Stimulated activated CD8-positive, alpha-beta memory T cell treated with anti-CD3 and anti-CD28 coated beads, Interleukin-12 subunit alpha, Interleukin-12 subunit beta, amount 100 ng/mL, for 1 hour (primary cell): ENCODE data around the gene DAZAP1.

ENCODE experiments used
- DNase-seq: peaks from one replicate; pipeline ENCODE4 v3.0.0-alpha.2; 2020; ENCODE audit warnings: low read depth

Gene DAZAP1

GRCh38 chr19:1394252-1395193 lies 12.9 kb upstream of the DAZAP1 start:
- no peak for DNase-seq

GRCh38 chr19:1395194-1396018 lies 12.0 kb upstream of the DAZAP1 start:
- DNase-seq, result no peak

- DNase-seq, result no peak
These were observed 11.2 kb upstream of the DAZAP1 start for GRCh38 chr19:1396019-1396767.

GRCh38 chr19:1396768-1397679 lies 10.4 kb upstream of the DAZAP1 start:
- no peak for DNase-seq

- no peak for DNase-seq
These were observed 9.5 kb upstream of the DAZAP1 start for GRCh38 chr19:1397838-1398237.

- DNase-seq, result no peak
These were observed 8.3 kb upstream of the DAZAP1 start for GRCh38 chr19:1399079-1399478.

- DNase-seq, result no peak
These were observed 7.6 kb upstream of the DAZAP1 start for GRCh38 chr19:1399745-1400144.

- no peak for DNase-seq
These were observed 6.9 kb upstream of the DAZAP1 start for GRCh38 chr19:1400281-1401137.

- no peak for DNase-seq
These were observed 6.1 kb upstream of the DAZAP1 start, which contains the start of gene GAMT for GRCh38 chr19:1401138-1401888. Gene GAMT (minus strand): TSS chr19:1401542. CDS start chr19:1401476, 66 bp downstream.

GRCh38 chr19:1401889-1402217 lies 5.5 kb upstream of the DAZAP1 start:
- DNase-seq, result no peak

- no peak for DNase-seq
These were observed 4.8 kb upstream of the DAZAP1 start for GRCh38 chr19:1402411-1403070.

- peak; percentile 99 for DNase-seq
These were observed 435 bp upstream of the DAZAP1 start for GRCh38 chr19:1406774-1407527.

- peak; percentile 31 for DNase-seq
These were observed 1.2 kb downstream of the DAZAP1 start for GRCh38 chr19:1408300-1409203.

GRCh38 chr19:1409204-1410005 lies 2.0 kb downstream of the DAZAP1 start:
- no peak for DNase-seq

- DNase-seq, result no peak
These were observed 2.9 kb downstream of the DAZAP1 start for GRCh38 chr19:1410136-1410786.

- no peak for DNase-seq
These were observed 3.4 kb downstream of the DAZAP1 start for GRCh38 chr19:1410789-1411188.
